Muscle of leg (tissue), 11 donors: Measurements from ENCODE around the gene PRPSAP1. TPM values are rescaled to one million over a fixed set of nuclear protein-coding genes. Genes with fewer than 3 reads are reported as not detected.
"Not testable (repeated sequence)": the region's sequence is repeated elsewhere in the genome, so short reads cannot be mapped to it uniquely, and the experiment has no call there.

Source experiments
- DNase-seq: peaks from one replicate; pipeline ENCODE4 v3.0.0; 2013
- H3K27ac ChIP-seq: one replicate; pipeline ENCODE4 v1.5.1; 2013; ENCODE audit warnings: mild to moderate bottlenecking, low read length, control low read depth
- H3K27me3 ChIP-seq: one replicate; pipeline ENCODE4 v1.6.1; 2013; ENCODE audit warnings: low read length; ENCODE audit not compliant: control insufficient read depth, insufficient read depth
- H3K36me3 ChIP-seq: one replicate; pipeline ENCODE4 v1.6.1; 2013; ENCODE audit warnings: low read length; ENCODE audit not compliant: control insufficient read depth, insufficient read depth
- H3K4me1 ChIP-seq: one replicate; pipeline ENCODE4 v1.6.1; 2013; ENCODE audit warnings: low read length; ENCODE audit not compliant: control insufficient read depth, insufficient read depth
- H3K4me3 ChIP-seq: one replicate; pipeline ENCODE4 v1.5.1; 2013; ENCODE audit warnings: low read length, control low read depth
- H3K9me3 ChIP-seq: replicated peaks from 2 replicates; pipeline ENCODE4 v1.6.1; 2013; ENCODE audit warnings: low read depth, low read length; ENCODE audit not compliant: control insufficient read depth
- WGBS: methylation state at CpG from one replicate; pipeline ENCODE4 v1.1.5; 2013; ENCODE audit warnings: missing lambda C conversion rate; ENCODE audit not compliant: insufficient coverage; 5-methylcytosine and 5-hydroxymethylcytosine counted together
- polyA plus RNA-seq, 8 donors: library from polyadenylated mRNA; unstranded; fragments of 120-200 nt; gene quantifications; one replicate each; pipeline versions ENCODE4 v1.2.1 to v1.2.3, GENCODE V29; 2013; ENCODE audit warnings: inconsistent platforms in 1 of 8, low replicate concordance in 1 of 8; ENCODE audit not compliant: insufficient read length in 8 of 8, insufficient read depth in 1 of 8
- total RNA-seq: library from RNA; stranded (reverse); fragments of 120-200 nt; gene quantifications from one replicate; pipeline ENCODE4 v1.2.4, GENCODE V29; 2013

PRPSAP1 gene
- total and polyA plus RNA-seq, 9 donors: 20.7 to 40.4 (median 32.5) TPM

DNA sequence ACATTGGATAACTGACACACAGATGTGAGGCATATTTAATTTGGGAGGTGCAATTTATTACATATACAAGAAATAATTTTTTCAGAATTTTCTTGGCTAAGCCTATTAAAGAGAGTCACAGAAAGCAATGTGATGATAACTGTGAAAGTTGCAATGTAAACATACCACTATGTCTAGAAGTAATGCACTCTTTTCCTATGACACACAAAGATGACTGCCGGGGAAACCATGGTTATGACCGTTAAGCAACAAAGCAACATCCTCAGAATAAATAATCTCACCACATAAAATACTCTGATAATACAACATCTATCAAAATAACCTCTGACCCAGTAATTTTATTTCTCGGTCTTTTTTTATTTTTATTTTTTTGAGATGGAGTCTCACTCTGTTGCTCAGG, 35.1 kb downstream of the PRPSAP1 start:
- Histone ChIP-seq H3K36me3 (peaks cover 31% of the 10 kb centered on the region), H3K27ac (no peak overlapping the region), H3K4me1 (no peaks in the 10 kb centered on the region), H3K4me3 (no peak overlapping the region), H3K9me3 (no peaks in the 10 kb centered on the region), H3K27me3 (no peaks in the 10 kb centered on the region)
- no CpG with 5 or more reads among the region's 3 CpGs for WGBS
- no peak for DNase-seq

DNA sequence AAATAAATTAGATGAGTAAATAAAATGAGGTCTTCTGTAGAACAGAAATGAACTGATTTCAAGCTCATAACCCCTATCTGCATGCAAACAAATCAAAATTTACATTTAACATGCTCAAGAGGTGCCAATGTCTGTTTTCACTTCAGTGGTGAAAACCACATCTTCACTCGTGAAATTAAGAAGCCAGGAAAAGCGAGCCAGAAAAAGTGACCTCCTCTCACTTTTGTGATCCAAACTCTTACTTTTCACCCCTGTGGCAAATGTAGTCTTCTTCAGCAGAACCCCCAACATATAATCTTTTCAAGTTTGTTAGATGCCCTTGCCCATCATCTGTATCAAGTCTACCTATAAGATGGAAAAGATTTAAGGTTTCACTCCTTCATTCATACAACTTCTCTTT, 36.2 kb downstream of the PRPSAP1 start:
- Histone ChIP-seq H3K27ac (no peak overlapping the region), H3K27me3 (no peaks in the 10 kb centered on the region), H3K36me3 (peaks cover 37% of the 10 kb centered on the region), H3K4me1 (no peaks in the 10 kb centered on the region), H3K9me3 (no peaks in the 10 kb centered on the region), H3K4me3 (no peak overlapping the region)
- DNase-seq: no peak
- WGBS: 48% methylated on average over 2 of the region's 2 CpGs

- no peaks in the 10 kb centered on the region for H3K4me1 ChIP-seq
- H3K36me3 ChIP-seq: peaks cover 35% of the 10 kb centered on the region
- no peaks in the 10 kb centered on the region for H3K27me3 ChIP-seq
- 61% methylated on average over 4 of the region's 15 CpGs for WGBS
- no peaks in the 10 kb centered on the region for H3K9me3 ChIP-seq
- no peak overlapping the region for H3K4me3 ChIP-seq
- no peak for DNase-seq
- H3K27ac ChIP-seq: peak overlapping the region; percentile 25
Measured at GRCh38 chr17:76314392-76315227, 39.1 kb downstream of the PRPSAP1 start.

- peaks cover 40% of the 10 kb centered on the region for H3K36me3 ChIP-seq
Measured at GRCh38 chr17:76312735-76313134, 41.0 kb downstream of the PRPSAP1 start.

DNA sequence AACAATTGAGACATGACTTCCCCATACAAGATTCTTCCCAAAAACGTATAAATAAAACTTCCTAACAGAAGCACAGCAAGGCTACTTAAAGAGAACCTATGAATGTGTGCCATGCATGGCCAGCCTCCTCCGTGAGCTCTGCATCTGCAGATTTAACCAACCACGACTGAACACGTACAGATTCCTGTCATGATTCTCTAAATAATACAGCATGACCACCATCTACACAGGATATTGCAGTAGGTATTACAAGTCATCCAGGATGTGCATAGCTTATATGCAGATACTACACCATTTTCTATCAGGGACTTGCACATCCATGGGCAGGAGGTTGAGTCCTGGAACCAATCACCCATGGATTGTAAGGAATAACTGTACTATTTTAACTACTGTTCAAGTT, 44.3 kb downstream of the PRPSAP1 start:
- no peak for DNase-seq
- Histone ChIP-seq H3K9me3 (no peaks in the 10 kb centered on the region), H3K4me3 (no peak overlapping the region), H3K27ac (no peak overlapping the region), H3K27me3 (no peaks in the 10 kb centered on the region), H3K4me1 (no peaks in the 10 kb centered on the region), H3K36me3 (peaks cover 42% of the 10 kb centered on the region)
- WGBS: no CpG with 5 or more reads among the region's 4 CpGs

More at GRCh38 chr17:76312735-76313134, 41.0 kb downstream of the PRPSAP1 start:
- Histone ChIP-seq H3K9me3 (no peaks in the 10 kb centered on the region), H3K4me1 (no peaks in the 10 kb centered on the region), H3K27me3 (no peaks in the 10 kb centered on the region), H3K27ac (no peak overlapping the region), H3K4me3 (no peak overlapping the region)
- no CpG with 5 or more reads among the region's 9 CpGs for WGBS
- no peak for DNase-seq

GRCh38 chr17:76307966-76308338, 45.8 kb downstream of the PRPSAP1 start, which contains the start of gene QRICH2:
Gene QRICH2 (minus strand): TSS chr17:76308276. CDS start chr17:76307998, 278 bp downstream.
- no peak within 1 kb of the TSS for H3K27ac ChIP-seq
- no peak for DNase-seq
- no peaks in the 10 kb centered on the region for H3K9me3 ChIP-seq
- WGBS: 94% methylated on average over 42 of the region's 44 CpGs
- no peaks in the 10 kb centered on the region for H3K27me3 ChIP-seq
- H3K36me3 ChIP-seq: peaks cover 31% of the 10 kb centered on the region
- H3K4me3 ChIP-seq: no peak within 1 kb of the TSS
- H3K4me1 ChIP-seq: no peaks in the 10 kb centered on the region

GRCh38 chr17:76307299-76307965, 46.3 kb downstream of the PRPSAP1 start:
- 95% methylated on average over 56 of the region's 58 CpGs for WGBS

DNA sequence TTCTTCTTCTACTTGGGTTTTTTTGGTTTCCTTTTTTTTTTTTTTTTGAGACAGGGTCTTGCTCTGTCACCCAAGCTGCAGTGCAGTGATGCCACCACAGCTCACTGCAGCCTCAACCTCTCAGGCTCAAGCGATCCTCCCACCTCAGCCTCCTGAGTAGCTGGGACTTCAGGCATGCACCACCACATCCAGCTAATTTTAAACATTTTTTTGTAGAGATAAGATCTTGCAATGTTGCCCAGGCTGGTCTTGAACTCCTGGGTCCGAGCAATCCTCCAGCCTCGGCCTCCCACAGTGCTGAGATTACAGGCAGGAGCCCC, 48.6 kb downstream of the PRPSAP1 start:
- 100% methylated on average over 2 of the region's 3 CpGs for WGBS
- not testable (repeated sequence) for DNase-seq

More at GRCh38 chr17:76307299-76307965, 46.3 kb downstream of the PRPSAP1 start:
- H3K36me3 ChIP-seq: peaks cover 28% of the 10 kb centered on the region
- H3K4me3 ChIP-seq: no peak overlapping the region
- no peaks in the 10 kb centered on the region for H3K27me3 ChIP-seq
- H3K9me3 ChIP-seq: no peaks in the 10 kb centered on the region
- no peak for DNase-seq
- H3K27ac ChIP-seq: no peak overlapping the region
- H3K4me1 ChIP-seq: no peaks in the 10 kb centered on the region

DNA sequence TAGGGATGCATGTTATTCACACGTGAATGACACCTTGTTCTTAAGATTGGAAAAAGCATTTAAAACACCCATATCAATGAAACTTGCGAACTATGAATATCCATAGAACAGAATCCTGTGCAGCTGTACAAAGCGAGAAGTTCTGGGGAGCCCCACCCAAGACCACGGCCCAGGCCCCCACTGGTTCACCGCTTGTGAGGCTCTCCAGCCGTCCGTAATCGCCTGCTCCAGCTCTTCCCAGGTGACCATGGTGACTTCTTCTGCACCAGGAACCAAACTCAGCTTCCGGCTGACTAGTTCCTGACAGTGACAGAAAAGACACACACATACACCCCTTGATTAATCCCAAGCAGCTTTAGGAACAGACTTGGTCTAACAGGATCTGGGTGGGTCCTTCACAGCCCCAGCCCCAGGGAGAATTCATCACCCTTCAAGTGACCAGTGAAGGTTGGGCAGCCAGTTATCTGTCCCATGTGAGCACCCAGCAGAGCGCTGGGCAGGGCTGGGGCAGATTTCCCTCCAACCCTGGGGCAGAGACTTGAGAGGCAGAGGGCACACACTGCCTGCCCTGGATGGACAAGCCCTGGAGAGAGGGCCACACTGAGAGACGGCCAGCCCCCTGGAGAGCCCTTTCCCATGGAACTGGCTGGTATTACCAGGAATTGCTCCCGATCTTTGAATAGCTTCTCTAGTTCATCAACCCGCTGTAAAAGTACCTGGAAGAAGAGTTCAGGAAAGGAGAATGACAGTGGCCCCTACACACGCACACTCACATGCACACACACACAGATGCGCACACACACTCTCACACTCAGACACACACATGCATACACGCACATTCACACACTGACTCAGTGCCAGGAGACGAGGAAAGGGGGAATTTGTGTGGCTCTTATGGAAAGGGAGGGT, 49.2 kb downstream of the PRPSAP1 start:
- Histone ChIP-seq H3K4me1 (no peaks in the 10 kb centered on the region), H3K4me3 (no peak overlapping the region), H3K36me3 (peaks cover 16% of the 10 kb centered on the region), H3K9me3 (no peaks in the 10 kb centered on the region), H3K27ac (no peak overlapping the region), H3K27me3 (no peaks in the 10 kb centered on the region)
- DNase-seq: no peak
- WGBS: 76% methylated on average over 10 of the region's 17 CpGs

More for the DNA sequence above, 48.6 kb downstream of the PRPSAP1 start:
- H3K4me3 ChIP-seq, H3K9me3 ChIP-seq, H3K27ac ChIP-seq, H3K4me1 ChIP-seq, H3K27me3 ChIP-seq: not testable (repeated sequence)
- H3K36me3 ChIP-seq: peaks cover 17% of the 10 kb centered on the region

- H3K4me3 ChIP-seq: no peak overlapping the region
- no peaks in the 10 kb centered on the region for H3K4me1 ChIP-seq
- DNase-seq: no peak
- peaks cover 12% of the 10 kb centered on the region for H3K36me3 ChIP-seq
- H3K27me3 ChIP-seq: no peaks in the 10 kb centered on the region
- H3K9me3 ChIP-seq: no peaks in the 10 kb centered on the region
- WGBS: no CpG with 5 or more reads among the region's 3 CpGs
- no peak overlapping the region for H3K27ac ChIP-seq
Measured at GRCh38 chr17:76297436-76297835, 56.3 kb downstream of the PRPSAP1 start.
